COR-L47 (cell line): ENCODE results near the gene TFF2.

Experiments
- DNase-seq: peaks from one replicate; lab custom pipeline; 2025; lab: John Stamatoyannopoulos, UW

The TFF2 gene

DNA sequence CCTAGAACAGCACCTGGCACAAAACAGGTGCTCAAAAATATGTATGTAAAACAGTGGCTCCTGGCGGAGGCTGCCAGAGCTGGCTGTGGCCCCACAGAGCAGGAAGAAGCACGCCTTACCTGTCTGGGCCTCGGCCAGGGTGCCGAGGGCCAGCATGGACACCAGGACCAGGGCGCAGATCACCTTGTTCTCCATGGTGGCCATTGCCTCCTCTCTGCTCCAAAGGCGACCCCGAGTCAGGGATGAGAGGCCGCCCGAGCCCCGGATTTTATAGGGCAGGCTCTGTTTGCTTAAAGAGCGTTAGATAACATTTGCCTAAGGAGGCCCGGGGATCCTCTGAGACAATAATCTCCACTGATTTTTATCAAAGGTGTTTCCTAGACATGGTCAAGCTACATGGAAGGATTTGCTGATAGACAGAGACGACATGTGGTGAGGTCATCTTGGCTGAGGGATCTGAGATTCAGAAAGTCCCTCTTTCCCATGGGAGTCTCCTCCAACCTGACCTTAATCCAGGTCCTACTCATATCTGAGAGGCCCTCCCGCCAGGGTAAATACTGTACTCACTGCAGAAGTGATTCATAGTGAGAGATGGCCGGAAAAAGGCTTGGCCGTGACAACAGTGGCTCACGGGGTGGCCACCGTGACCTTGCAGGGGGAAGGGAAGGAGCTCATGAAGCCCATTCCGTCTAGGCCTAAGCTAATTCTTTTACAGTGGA, 15.7 kb upstream of the TFF2 start, which contains the start of gene TFF1:
TFF1 (minus strand) TSS at position 244 of the 719 bp plus-strand sequence; CDS start at position 204, 40 bp downstream.
- DNase-seq = no peak

DNA sequence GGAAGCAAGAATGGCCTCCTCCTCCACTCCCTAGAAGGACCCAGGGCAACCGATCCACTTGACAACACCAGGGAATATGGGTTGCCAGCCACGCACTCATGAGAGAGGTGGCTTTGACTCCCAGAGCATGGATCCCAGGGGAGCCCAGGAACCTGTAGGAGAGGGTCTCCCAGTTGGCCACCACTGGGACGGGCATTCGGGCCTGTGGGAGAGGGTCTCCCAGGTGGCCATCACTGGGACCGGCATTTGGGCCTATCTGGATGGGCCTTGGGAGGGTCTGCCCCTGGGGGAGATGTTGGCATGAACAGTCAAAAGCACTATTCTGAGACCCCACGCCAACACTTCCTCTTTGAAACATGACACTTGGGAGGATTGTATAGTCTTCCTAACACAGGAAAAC, 15.0 kb upstream of the TFF2 start:
- DNase-seq = no peak

DNA sequence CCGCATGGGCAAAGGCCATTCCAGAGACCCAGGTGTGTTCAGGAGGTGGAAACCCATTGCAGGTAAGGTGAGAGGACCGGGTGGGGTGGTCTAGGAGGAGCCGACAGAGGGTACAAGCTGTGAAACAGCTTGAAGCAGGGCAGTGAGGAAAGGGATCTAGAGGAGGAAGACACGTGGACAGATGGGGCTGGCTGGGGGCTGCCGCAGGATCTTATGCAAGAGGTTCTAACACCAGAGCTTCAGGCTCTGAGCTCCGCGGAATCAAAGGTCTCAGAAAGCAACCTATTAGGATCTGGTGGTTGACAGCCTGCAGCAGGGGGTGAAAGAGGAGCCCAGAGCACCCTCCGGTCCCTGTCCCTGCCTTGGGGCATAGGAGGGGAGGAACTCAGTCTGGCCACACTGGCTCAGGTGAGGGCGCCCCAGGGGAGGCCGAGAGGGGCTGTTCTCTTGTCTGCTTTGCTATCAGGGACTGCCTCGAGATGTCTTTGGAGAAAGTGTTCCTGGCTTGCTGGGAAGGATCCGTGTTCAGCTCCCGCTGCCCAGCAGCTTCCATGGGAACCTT, 13.6 kb upstream of the TFF2 start:
- no peak for DNase-seq

DNA sequence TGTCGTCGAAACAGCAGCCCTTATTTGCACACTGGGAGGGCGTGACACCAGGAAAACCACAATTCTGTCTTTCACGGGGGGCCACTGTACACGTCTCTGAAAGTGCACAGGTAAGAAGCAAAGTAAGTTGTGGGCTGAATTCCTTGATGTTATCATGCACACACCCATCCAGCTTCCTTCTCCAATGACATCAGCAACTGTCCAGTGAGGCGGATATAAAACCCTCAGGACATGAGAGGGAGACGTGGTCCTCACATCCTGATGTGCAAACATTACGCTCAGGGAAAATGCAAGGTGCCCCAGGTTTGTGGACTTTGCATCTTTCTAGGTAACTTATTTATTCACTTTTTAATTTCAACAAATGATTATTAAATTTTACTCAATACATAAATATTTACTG, 12.5 kb upstream of the TFF2 start:
- no peak for DNase-seq

DNA sequence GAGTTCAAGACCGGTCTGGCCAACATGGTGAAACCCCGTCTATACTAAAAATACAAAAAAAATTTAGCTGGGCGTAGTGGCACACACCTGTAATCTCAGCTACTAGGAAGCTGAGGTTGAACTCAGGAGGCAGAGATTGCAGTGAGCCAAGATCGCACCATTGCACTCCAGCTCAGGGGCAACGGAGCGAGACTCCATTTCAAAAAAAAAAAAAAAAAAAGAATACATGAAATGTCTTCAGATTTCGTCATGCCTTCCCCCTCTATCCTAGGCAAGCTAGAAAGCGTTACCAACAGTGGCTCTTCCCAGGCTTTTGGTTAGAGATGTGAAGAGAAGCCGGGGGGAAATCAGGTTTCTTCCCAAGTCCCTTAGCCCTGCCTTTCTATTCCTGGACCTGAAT, 11.9 kb upstream of the TFF2 start:
- DNase-seq = no peak

DNA sequence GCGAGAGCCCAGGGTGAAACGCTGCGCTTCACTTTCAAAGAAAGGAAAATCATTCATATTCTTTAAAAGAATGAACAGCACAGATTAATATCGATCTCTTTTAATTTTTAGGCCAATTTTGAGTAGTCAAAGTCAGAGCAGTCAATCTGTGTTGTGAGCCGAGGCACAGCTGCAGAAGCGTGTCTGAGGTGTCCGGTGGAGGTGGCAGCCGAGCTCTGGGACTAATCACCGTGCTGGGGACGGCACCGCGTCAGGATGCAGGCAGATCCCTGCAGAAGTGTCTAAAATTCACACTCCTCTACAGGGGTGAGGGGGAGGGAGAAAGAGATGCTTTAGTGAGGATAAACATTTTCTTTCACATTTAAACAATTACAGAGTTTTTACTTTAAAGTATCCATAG, 11.4 kb upstream of the TFF2 start:
- no peak for DNase-seq

DNA sequence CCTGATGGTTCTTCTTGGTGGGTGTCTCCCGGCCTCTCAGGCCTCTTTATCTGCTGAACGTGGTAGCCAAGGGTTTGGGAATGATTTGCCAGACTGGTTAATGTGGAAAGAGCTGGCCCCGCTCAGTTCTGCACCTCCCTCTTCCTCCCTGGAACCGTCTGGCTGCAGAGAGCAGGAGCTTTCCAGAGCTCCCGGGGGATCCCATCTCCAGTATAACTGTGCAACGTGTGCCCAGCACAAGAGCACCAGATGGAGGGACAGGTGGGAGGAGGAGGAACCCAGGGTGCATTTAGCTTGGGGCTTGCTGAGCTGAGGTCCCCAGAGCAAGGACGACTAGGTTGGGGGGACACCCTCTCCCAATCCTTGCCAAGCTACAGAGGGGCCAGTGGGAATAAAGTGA, 10.5 kb upstream of the TFF2 start:
- DNase-seq = no peak

DNA sequence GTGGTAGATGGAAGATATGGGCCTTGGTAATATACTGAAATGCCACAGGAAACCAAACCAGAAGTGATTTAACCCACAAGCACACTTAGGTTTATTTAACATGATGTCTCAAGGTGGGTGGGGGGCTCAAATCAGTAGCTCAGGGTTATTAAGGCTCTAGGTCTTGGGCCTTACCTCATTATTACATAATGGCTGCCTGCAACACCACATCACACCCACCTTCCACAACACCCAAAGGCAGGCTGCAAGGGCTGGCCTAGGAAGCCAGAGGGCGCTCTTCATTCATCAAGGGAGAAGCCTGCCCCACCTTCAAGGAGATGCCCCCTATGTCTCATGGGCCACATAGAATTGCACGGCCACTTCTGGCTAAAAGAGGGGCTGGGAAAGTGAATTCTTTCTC, 9.5 kb upstream of the TFF2 start:
- DNase-seq = no peak

DNA sequence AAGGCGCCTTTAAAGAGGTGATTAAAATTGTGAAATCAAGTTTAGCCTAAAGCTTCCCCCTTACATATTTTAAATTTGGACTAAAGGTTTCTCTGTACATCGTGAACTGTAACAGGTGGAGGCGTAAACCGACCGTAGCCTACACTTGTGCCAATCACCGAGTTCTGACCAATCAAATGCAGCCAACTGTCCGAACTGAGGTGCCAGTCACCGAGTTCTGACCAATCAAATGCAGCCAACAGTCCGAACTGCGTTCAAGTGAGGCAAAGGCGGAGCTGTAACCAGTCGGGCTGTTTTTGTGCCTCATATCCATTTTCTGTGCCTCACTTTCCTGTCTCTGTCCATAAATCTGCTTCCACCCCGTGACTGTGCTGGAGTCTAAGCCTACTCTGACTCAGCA, 8.1 kb upstream of the TFF2 start:
- no peak for DNase-seq

DNA sequence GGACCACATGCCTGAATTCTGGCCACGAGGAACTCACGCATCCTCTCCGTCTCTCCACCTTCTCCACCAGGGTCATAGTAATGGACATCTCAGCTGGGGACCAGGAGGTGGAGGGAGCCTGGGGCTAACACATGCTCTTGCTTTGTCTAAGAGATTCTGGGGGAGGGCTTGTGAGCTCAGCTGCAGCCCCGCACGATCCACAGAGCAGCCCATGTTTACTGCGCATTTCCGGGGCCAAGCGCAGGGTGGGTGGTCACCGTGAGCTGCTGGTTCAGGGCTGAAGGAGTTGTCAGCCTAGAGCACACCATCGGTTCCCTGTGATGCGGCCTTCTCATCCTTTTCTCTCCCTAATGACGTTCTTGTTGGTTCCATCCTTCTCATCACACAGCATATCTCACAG, 7.5 kb upstream of the TFF2 start:
- no peak for DNase-seq

DNA sequence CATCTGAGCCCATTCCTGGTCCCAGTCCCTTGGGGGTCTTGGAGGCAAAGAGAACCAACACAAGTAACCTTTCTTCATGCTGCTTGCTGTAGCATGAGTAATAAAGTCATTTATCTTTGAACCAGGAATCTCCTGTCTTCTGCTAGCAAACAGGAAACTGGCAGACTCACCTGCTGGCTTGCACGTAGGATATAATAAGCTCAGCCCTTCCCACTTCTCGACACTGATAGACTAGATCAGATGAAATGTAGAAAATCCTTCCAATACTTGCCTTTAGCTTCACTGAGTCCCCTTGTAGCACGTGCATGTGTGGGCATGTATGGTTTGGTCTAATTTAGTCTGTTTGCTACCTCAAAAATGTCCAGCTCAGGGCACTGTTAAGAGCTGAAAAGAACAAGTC, 6.5 kb upstream of the TFF2 start:
- no peak for DNase-seq

DNA sequence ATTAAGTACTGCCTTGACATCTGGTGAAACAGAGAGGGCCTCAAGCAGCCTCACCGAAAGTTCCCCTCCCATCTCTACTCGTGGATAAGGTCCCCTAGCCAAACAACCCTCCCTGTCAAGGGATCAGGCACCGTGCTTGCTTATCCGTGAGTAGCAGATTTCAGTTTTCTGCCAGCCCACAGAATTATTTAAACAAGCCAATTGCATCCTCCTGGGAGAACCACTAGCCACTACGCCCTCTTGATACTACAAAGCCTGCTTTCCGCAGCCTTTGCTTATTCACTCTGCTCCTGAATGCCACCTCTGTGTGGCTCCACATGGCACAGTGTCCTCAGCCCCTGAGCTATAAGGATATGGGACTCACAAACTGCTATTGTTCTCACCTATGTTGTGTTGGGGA, 5.9 kb upstream of the TFF2 start:
- no peak for DNase-seq

DNA sequence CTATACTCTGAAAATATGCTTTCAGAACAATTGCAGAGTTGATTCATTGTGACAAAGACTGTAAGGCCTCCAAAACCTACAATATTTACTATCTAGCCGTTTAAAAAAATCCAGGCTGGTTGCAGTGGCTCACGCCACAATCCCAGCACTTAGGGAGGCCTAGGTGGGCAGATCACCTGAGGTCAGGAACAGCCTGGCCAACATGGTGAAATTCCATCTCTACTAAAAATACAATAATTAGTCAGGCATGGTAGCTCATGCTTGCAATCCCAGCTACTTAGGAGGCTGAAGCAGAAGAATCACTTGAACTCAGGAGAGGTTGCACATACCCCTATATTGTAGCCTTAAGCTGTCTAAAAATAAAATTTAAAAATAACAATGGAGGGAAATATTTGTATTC, 5.3 kb upstream of the TFF2 start:
- DNase-seq = no peak

DNA sequence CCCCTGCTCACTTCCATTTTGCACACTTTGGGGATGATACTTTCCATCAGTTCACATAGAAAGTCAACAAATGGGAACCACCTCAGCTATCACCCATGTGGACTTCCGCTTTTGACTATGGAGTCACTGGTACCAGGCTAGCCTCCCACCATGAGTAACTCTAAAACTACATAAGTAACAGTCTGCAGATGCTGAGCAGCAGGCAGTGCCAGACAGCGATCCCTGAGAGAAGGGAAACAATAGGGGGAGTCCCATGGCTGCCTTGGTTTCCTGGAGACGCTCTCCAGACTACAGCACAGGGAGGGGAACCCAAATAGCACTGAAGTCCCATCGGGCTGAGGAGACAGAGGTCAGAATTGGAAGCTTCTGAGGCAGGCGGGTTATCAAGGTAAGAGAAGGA, 2.8 kb upstream of the TFF2 start:
- DNase-seq = no peak

DNA sequence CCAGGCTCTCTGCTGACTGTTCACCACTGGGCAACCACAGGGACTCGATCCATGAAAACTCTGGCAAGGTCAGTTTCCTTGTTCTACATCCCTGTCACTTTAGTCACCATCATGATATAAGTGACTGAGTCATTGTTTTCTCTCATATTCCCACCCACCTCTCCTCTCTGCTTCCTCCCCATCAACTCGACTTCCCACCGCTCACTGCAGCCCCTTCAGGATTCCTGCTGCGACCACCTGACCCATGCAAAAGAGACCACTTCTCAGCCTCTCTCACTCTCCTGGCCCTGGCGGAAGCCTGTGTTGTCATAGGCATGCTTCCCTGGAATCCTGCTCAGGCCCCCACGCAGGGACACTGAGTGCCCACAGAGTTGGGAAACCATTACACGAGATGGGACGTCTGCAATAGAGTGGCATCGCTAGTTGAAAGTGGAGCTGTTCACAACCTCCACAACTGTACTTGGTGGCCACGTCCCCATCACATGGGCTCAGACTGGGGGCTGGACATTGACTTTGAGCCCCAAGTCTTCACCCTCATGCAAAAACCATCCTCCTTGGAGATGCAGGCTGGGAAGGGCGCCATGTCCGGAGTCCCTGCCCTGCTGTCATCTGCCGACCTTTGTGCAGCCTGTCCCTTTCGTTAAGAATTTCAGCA, 1.8 kb upstream of the TFF2 start:
- DNase-seq = no peak

DNA sequence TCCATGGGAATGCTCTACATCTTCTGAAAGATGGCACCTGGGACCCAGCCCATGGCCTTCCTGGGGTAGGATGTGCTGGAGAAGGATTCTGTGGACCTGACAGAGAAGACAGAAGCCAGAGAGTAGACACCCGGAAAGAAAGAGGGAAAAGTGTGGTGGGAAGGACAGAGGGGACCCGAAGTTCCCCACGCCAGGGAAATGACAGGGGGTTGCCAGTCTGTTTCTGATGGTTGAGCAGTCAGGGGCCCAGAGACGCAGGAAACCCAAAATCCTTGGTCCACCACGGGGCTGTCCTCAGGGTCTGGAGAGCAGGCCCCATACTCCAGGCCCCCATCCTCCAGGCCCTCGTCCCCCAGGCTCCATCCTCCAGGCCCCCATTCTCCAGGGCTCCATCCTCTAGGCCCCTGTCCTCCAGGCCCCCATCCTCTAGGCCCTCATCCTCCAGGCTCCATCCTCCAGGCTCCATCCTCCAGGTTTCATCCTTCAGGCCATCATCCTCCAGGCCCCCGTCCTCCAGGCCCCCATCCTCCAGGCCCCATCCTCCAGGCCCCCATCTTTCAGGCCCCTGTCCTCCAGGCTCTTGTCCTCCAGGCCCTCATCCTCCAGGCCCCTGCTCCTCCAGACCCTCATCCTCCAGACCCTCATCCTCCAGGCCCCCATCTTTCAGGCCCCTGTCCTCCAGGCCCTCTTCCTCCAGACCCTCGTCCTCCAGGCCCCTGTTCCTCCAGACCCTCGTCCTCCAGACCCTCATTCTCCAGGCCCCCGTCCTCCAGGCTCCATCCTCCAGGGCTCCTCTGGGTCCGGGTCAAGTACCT, 1.0 kb upstream of the TFF2 start:
- no peak for DNase-seq

DNA sequence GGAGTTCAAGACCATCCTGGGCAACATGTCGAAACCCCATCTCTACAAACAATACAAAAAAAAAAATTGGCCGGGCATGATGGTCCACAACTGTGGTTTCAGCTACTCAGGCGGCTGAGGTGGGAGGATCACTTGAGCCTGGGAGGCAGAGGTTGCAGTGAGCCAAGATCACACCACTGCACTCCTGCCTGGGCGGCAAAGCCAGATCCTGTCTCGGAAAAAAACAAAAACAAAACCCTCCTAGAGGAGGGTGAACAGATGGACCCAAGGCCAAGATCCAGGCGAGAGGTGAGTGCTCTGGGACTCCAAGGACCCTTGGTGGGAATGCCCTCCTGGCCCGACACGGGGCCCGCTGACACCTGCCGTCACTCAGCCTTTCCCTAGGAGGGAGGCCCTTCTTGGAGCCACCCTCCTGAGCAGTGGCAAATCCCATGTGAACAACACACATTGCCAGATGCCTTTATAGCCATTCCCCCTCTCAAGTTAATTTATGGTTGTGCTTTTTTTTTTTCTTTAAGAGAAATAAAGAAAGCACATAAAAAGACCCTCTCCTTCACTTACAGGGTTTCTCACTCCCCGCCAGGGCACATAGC, 380 bp downstream of the TFF2 start:
- DNase-seq = no peak

DNA sequence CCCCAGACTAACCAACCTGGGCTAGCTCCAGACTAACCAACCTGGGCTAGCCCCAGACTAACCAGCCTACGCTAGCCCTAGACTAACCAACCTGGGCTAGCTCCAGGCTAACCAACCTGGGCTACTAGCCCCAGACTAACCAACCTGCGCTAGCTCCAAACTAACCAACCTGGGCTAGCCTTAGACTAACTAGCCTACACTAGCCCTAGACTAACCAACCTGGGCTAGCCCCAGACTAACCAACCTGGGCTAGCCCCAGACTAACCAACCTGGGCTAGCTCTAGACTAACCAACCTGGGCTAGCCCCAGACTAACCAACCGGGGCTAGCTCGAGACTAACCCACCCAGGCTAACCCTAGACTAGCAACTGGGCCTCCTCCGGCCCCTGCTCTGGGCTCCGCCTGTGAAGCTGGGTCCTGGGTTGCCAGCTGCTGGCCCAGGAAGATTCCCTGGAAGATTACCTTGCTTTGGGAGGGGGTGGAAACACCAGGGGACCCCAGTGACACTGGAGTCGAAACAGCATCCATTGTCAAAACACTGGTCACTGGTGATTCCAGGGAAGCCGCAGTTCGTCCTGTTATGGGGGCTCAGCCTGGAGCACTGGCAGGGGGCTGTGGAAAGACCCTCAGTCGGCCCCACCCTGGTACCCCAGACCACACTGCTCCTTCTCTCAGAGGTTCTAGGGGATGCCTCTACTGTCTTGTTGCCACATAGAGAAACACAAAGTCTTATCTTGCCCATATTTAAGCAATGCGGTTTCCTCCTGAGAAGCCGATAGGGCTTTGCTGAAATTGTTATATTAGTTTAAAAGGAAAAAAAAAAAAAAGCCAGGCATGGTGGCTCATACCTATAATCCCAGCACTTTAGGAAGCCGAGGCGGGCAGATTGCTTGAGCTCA, 1.1 kb downstream of the TFF2 start:
- DNase-seq = no peak

DNA sequence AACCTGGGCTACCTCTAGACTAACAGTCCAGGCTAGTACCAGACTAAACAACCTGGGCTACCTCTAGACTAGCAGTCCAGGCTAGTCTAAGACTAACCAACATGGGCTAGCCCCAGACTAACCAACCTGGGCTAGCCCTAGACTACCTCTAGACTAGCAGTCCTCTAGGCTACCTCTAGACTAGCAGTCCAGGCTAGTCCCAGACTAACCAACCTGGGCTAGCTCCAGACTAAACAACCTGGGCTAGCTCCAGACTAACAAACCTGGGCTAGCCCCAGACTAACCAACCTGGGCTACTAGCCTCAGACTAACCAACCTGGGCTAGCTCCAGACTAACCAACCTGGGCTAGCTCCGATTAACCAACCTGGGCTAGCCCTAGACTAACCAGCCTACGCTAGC, 2.0 kb downstream of the TFF2 start:
- DNase-seq = no peak

DNA sequence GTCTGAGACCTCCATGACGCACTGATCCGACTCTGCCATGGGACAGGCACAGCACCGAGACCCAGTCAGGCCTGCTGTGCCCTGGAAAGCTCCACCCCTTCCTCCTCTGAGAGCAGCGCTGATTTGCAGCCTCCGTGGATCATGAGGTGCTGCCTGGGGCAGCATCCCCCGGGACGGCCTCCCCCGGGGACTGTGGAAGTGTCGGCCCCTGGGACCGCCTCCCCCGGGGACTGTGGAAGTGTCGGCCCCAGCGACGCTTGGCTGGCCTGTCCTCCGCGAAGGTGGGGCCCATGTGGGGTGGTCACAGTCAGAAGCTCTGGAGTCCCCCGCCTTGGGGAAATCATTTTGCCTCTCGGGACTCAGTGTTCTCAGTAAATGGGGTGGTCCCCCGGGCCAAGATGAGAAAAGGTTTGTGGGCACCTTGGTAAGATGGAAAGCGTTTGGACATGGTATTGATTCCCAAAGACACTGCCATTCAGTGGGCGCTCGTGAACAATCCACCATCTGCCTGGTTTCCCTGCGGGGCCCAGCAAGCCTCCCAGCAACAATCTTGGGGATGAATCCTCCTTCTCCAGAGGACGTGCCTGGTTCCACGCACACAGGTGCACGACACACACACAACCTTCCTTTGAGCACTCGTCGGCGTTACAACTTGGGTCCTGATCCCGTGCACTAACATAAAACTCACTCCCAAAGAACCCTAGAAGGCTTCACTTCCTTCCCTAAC, 3.0 kb downstream of the TFF2 start:
- DNase-seq = no peak
